Sigmoid colon (tissue), 4 donors: ENCODE data around the gene AKAP9.
"Not testable (repeated sequence)": the region's sequence is repeated elsewhere in the genome, so short reads cannot be mapped to it uniquely, and the experiment has no call there.

ENCODE experiments used
- CTCF ChIP-seq, 4 experiments: fragments of 450-650 bp in 3 of 4; fragments of 200-600 bp in 1 of 4; IDR thresholded peaks; one replicate each; pipeline ENCODE4 v1.5.1; 2016 to 2019; ENCODE audit warnings: antibody characterized with exemption in 4 of 4, mild to moderate bottlenecking in 3 of 4, moderate library complexity in 2 of 4
- POLR2AphosphoS5 ChIP-seq, 4 donors: sonication (generic); formaldehyde crosslinking; IDR thresholded peaks; one replicate each; pipeline ENCODE4 v1.6.1; 2017; ENCODE audit warnings: antibody characterized with exemption in 4 of 4

DNA sequence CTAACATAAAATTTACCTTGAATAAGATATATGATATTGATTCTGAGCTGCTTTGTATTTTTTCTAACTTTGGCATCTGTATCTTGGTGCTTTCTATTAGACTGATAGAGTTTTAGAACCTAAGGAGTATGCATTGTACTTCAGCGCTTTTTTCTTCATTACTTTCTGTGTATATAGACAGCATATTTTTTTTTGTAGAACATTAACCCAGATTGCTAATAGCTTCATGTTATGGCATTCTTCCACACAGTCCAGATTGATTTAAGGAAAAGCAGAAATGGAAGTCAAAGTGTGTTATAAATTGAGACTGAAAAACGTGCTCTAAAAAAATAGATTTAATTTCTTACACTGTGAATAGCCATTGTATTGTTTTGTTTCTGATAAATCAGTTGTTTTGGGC is 15.8 kb downstream of the AKAP9 start:
- TF ChIP-seq CTCF, POLR2AphosphoS5 (IDR thresholded peaks at IDR 0.05): not testable (repeated sequence)
